Body of pancreas (tissue), 4 donors: ENCODE measurements around the gene RHOBTB3.
"Not testable (repeated sequence)": the region's sequence is repeated elsewhere in the genome, so short reads cannot be mapped to it uniquely, and the experiment has no call there.

Experiments used
- POLR2A ChIP-seq, 3 donors: fragments of 450-650 bp; IDR thresholded peaks; one replicate each; pipeline ENCODE4 v1.6.1; 2016; ENCODE audit warnings: antibody characterized with exemption in 3 of 3, mild to moderate bottlenecking in 2 of 3
- TF ChIP-seq, protein P1 (sequence below), 7 experiments: fragments of 450-650 bp in 4 of 7; fragments of 200-600 bp in 3 of 7; sonication (generic) in 3 of 7; IDR thresholded peaks; one replicate each; pipeline ENCODE4 v1.5.1; 2016 to 2019; ENCODE audit warnings: antibody characterized with exemption in 7 of 7

- TF ChIP-seq, protein P1, sequence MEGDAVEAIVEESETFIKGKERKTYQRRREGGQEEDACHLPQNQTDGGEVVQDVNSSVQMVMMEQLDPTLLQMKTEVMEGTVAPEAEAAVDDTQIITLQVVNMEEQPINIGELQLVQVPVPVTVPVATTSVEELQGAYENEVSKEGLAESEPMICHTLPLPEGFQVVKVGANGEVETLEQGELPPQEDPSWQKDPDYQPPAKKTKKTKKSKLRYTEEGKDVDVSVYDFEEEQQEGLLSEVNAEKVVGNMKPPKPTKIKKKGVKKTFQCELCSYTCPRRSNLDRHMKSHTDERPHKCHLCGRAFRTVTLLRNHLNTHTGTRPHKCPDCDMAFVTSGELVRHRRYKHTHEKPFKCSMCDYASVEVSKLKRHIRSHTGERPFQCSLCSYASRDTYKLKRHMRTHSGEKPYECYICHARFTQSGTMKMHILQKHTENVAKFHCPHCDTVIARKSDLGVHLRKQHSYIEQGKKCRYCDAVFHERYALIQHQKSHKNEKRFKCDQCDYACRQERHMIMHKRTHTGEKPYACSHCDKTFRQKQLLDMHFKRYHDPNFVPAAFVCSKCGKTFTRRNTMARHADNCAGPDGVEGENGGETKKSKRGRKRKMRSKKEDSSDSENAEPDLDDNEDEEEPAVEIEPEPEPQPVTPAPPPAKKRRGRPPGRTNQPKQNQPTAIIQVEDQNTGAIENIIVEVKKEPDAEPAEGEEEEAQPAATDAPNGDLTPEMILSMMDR (IDR thresholded peaks at IDR 0.05) = not testable (repeated sequence)
- TF ChIP-seq POLR2A (IDR thresholded peaks at IDR 0.05) = not testable (repeated sequence)
These were observed 105.8 kb downstream of the RHOBTB3 start for GRCh38 chr5:95836971-95837370.
